ENCODE results near the gene EXD3.

Gene EXD3

DNA sequence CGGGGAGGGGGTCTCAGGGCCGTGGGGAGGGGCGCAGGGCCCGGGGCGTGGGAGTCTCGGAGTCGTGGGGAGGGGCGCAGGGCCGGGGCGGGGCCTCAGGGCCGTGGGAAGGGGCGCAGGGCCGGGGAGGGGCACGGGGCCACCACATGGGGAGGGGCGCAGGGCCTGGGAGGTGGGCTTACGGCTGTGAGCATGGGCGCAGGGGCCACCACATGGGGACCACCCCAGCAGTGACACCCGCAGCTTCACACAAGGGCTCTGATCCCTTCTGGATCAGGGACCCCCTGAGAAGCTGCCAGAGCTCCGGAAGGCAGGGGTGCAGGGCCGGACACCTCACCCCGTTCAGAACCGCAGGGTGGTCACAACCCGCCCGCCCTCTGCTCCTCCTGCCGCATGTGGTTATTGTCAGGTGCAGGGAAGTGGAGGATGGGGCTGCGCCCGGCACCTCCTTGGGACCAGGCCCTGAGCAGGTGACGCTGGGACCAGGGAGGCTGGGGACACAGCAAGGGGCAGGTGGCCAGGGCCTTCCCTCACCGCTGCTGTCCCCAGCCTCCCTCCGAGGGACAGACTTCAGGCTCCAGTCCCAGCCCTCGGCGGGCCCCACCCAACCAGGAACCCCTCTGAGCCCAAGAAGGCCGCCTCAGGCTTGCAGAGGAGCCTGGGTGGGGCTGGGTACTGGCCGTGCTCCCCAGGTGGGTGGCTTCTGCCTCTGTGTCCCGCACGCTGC is 53.7 kb downstream of the EXD3 start:
- Histone ChIP-seq H3K27ac (no peak overlapping the region), H3K4me3 (IDR thresholded peaks at IDR 0.05; ENCODE audit: insufficient read depth, low read depth, low read length) (no peak overlapping the region), H3K36me3 (ENCODE audit: insufficient read depth) (no peaks in the 10 kb centered on the region), H3K79me2 (ENCODE audit: insufficient read depth, low read depth) (no peaks in the 10 kb centered on the region), H3K4me2 (no peak overlapping the region), H2AFZ (ENCODE audit: low read depth) (no peak overlapping the region), H3K4me1 (ENCODE audit: low read depth, poor library complexity, severe bottlenecking) (no peaks in the 10 kb centered on the region), H3K9ac (no peak overlapping the region), H3K27me3 (ENCODE audit: insufficient read depth, low read depth) (peaks cover 13% of the 10 kb centered on the region), H4K20me1 (ENCODE audit: insufficient read depth) (no peaks in the 10 kb centered on the region)
- TF ChIP-seq, protein P1, sequence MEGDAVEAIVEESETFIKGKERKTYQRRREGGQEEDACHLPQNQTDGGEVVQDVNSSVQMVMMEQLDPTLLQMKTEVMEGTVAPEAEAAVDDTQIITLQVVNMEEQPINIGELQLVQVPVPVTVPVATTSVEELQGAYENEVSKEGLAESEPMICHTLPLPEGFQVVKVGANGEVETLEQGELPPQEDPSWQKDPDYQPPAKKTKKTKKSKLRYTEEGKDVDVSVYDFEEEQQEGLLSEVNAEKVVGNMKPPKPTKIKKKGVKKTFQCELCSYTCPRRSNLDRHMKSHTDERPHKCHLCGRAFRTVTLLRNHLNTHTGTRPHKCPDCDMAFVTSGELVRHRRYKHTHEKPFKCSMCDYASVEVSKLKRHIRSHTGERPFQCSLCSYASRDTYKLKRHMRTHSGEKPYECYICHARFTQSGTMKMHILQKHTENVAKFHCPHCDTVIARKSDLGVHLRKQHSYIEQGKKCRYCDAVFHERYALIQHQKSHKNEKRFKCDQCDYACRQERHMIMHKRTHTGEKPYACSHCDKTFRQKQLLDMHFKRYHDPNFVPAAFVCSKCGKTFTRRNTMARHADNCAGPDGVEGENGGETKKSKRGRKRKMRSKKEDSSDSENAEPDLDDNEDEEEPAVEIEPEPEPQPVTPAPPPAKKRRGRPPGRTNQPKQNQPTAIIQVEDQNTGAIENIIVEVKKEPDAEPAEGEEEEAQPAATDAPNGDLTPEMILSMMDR (conservative IDR thresholded peaks at IDR 0.05; ENCODE audit: low read depth, low read length): no peak

DNA sequence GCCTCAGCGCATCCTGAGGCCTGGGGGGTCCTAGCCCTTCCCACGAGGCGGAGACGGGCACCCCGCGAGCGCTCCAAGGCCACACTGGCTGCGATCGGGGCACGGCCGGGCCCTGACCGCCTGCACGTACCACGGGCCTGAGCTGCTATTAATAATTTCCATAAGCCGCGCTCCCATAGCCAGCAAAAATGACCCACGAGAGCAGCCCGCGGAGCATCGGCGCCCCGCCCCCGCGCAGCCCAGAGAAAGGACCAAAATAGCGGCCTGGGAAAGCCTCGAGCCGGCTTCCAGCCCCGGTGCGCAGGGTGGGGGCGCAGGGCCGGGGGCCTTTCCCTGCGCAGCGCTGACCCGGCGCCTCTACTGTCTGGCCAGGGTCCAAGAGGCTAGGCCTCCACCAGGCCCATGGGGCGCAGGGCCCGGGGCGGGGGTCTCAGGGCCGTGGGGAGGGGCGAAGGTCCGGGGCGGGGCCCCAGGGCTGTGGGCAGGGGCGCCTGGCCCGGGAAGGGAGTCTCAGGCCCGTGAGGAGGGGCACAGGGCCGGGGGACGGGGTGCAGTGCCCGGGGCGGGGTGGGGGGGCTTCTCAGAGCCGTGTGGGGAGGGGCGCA is 54.4 kb downstream of the EXD3 start:
- Histone ChIP-seq H3K27ac (no peak overlapping the region), H3K36me3 (ENCODE audit: insufficient read depth) (no peaks in the 10 kb centered on the region), H2AFZ (ENCODE audit: low read depth) (no peak overlapping the region), H3K79me2 (ENCODE audit: insufficient read depth, low read depth) (no peaks in the 10 kb centered on the region), H3K4me1 (ENCODE audit: low read depth, poor library complexity, severe bottlenecking) (no peaks in the 10 kb centered on the region), H4K20me1 (ENCODE audit: insufficient read depth) (no peaks in the 10 kb centered on the region), H3K4me2 (no peak overlapping the region), H3K9ac (no peak overlapping the region), H3K27me3 (ENCODE audit: insufficient read depth, low read depth) (peaks cover 19% of the 10 kb centered on the region), H3K4me3 (IDR thresholded peaks at IDR 0.05; ENCODE audit: insufficient read depth, low read depth, low read length) (no peak overlapping the region)
- TF ChIP-seq, protein P1 (conservative IDR thresholded peaks at IDR 0.05; ENCODE audit: low read depth, low read length): no peak

DNA sequence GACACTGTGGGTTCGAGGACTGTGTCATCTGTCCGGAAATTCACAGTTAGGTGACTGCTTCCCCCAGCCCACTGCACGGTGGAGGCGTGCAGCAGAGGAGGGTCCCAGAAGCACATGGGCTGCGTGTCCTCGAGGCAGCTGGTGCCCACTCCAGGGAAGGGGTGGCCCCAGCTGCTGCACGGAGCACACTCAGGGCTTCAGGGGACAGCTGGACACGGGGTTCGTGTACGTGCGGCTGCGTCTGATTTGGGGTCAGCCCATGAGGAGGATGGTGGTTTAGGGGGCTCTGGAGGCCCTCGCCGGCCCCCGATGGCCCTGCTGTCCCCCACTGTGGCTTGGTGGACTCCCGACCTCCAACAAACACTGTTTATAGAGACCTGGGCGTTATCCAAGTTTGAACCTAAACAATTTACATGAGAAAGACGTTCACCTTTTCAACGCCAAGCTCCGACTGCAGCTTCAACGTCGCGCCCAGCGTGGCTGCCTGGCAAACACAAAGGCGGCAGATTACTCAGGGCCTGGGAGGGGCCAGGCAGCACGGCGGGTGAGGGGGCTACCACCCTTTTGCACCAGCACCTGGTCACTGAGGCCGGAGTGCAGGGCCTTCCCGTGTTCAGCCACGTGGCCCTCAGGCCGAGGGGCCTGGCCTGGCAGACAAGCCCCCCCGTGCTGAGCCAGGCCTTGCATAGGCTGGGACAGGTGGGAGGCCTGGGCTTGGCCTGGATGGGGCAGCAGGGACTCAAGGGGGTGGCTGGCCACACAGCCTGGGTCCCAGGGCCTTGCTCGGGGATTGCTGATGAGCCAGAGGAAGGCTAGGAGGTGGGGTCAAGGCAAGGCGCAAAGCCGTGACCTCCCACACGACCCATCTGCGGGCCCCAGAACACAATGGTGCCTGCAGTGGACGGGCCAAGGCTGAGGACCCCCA is 55.2 kb downstream of the EXD3 start:
- no peaks in the 10 kb centered on the region for H3K36me3 ChIP-seq (ENCODE audit: insufficient read depth)
- H3K4me3 ChIP-seq (IDR thresholded peaks at IDR 0.05; ENCODE audit: insufficient read depth, low read depth, low read length): no peak overlapping the region
- H3K27me3 ChIP-seq (ENCODE audit: insufficient read depth, low read depth): peaks cover 26% of the 10 kb centered on the region
- H4K20me1 ChIP-seq (ENCODE audit: insufficient read depth): no peaks in the 10 kb centered on the region
- no peak overlapping the region for H3K9ac ChIP-seq
- H3K79me2 ChIP-seq (ENCODE audit: insufficient read depth, low read depth): no peaks in the 10 kb centered on the region
- no peak overlapping the region for H3K27ac ChIP-seq
- TF ChIP-seq, protein P1 (conservative IDR thresholded peaks at IDR 0.05; ENCODE audit: low read depth, low read length): no peak
- H3K4me2 ChIP-seq: no peak overlapping the region
- no peaks in the 10 kb centered on the region for H3K4me1 ChIP-seq (ENCODE audit: low read depth, poor library complexity, severe bottlenecking)
- no peak overlapping the region for H2AFZ ChIP-seq (ENCODE audit: low read depth)

DNA sequence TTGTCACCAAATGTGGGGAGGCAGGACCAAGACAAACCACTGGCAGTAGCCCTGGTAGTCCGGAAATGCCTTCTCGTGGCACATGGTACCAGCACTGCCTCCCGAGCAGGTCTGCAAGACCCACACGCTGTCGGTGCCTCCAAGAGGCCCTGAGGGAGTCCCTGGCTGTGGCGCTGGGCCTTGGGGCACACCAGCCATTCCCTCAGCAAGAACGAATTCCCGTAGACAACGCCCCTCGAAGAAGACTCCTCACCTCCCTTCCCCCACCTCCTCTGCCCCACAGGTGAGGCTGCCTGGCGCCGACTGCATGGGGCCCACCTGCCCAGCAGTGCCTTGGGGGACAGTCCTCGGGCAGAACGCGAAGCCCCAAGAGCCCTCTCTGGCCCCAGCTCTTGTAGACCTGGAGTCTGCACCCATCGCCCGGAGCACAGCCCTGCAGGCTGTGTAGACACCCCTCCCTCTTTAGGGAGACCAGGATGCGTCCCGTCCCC is 56.0 kb downstream of the EXD3 start:
- no peaks in the 10 kb centered on the region for H4K20me1 ChIP-seq (ENCODE audit: insufficient read depth)
- no peaks in the 10 kb centered on the region for H3K36me3 ChIP-seq (ENCODE audit: insufficient read depth)
- TF ChIP-seq, protein P1 (conservative IDR thresholded peaks at IDR 0.05; ENCODE audit: low read depth, low read length): no peak
- no peaks in the 10 kb centered on the region for H3K79me2 ChIP-seq (ENCODE audit: insufficient read depth, low read depth)
- no peak overlapping the region for H3K4me3 ChIP-seq (IDR thresholded peaks at IDR 0.05; ENCODE audit: insufficient read depth, low read depth, low read length)
- no peak overlapping the region for H3K9ac ChIP-seq
- H3K4me2 ChIP-seq: no peak overlapping the region
- H2AFZ ChIP-seq (ENCODE audit: low read depth): no peak overlapping the region
- H3K27me3 ChIP-seq (ENCODE audit: insufficient read depth, low read depth): peaks cover 34% of the 10 kb centered on the region
- no peak overlapping the region for H3K27ac ChIP-seq
- H3K4me1 ChIP-seq (ENCODE audit: low read depth, poor library complexity, severe bottlenecking): no peaks in the 10 kb centered on the region
